ENCODE data around the gene PDE4B. TPM values are rescaled to one million over a fixed set of nuclear protein-coding genes. Genes with fewer than 3 reads are reported as not detected.

The PDE4B gene
- total RNA-seq, 1 experiment from 2014 or later = 1.4 TPM

GRCh38 chr1:66388913-66389312 lies 596.2 kb downstream of the PDE4B start:
- H2AFZ ChIP-seq (ENCODE audit: low read length) = no peak overlapping the region
- H3K4me3 ChIP-seq (ENCODE audit: low read length) = no peak overlapping the region
- ATAC-seq (no peak), DNase-seq (no peak)
- H3K27me3 ChIP-seq (ENCODE audit: low read length) = no peaks in the 10 kb centered on the region
- H3F3A ChIP-seq (ENCODE audit: low read length, unreplicated experiment) = no peaks in the 10 kb centered on the region
- no peaks in the 10 kb centered on the region for H3K9me2 ChIP-seq (replicated peaks; ENCODE audit: low read length)
- no peak overlapping the region for H3K4me2 ChIP-seq (ENCODE audit: low read length)
- TF ChIP-seq CTCF (conservative IDR thresholded peaks at IDR 0.05; ENCODE audit: low read depth, low read length) (no peak), EZH2 (IDR thresholded peaks at IDR 0.05; ENCODE audit: low read length, unreplicated experiment) (no peak), EZH2phosphoT487 (IDR thresholded peaks at IDR 0.05; ENCODE audit: borderline replicate concordance, low read length) (no peak)
- no TSS peak for BruUV-seq (replicated peaks)
- no peak overlapping the region for H3K27ac ChIP-seq (ENCODE audit: low read length)
- H3K4me1 ChIP-seq (ENCODE audit: insufficient read depth, low read length) = no peaks in the 10 kb centered on the region
- ChIA-PET POLR2A (ENCODE audit: unreplicated experiment) (no interaction called here), CTCF (interaction anchor here (0.6 kb wide), 1 partner anchor 58 kb away, joined by 3 read pairs; no protein-coding TSS in a partner anchor)
- intact Hi-C loops (cut with micrococcal nuclease) = no loop called here
- H3K9ac ChIP-seq (ENCODE audit: low read length) = no peak overlapping the region
- no peaks in the 10 kb centered on the region for H3K36me3 ChIP-seq (ENCODE audit: low read depth, low read length)
- no peaks in the 10 kb centered on the region for H3K9me3 ChIP-seq (ENCODE audit: low read length)
- no peaks in the 10 kb centered on the region for H4K20me1 ChIP-seq (ENCODE audit: low read length)
- H3K79me2 ChIP-seq (ENCODE audit: low read length) = no peaks in the 10 kb centered on the region

GRCh38 chr1:66393586-66394287 lies 601.0 kb downstream of the PDE4B start:
- ATAC-seq (no peak), DNase-seq (no peak)
- intact Hi-C loops (cut with micrococcal nuclease) = no loop called here
- H3K4me1 ChIP-seq (ENCODE audit: insufficient read depth, low read length) = no peaks in the 10 kb centered on the region
- no peaks in the 10 kb centered on the region for H3K79me2 ChIP-seq (ENCODE audit: low read length)
- no peaks in the 10 kb centered on the region for H3F3A ChIP-seq (ENCODE audit: low read length, unreplicated experiment)
- H2AFZ ChIP-seq (ENCODE audit: low read length) = no peak overlapping the region
- no peaks in the 10 kb centered on the region for H4K20me1 ChIP-seq (ENCODE audit: low read length)
- BruUV-seq (replicated peaks) = no TSS peak
- H3K4me3 ChIP-seq (ENCODE audit: low read length) = no peak overlapping the region
- CTCF ChIA-PET = no interaction called here
- no peak overlapping the region for H3K4me2 ChIP-seq (ENCODE audit: low read length)
- H3K36me3 ChIP-seq (ENCODE audit: low read depth, low read length) = no peaks in the 10 kb centered on the region
- no peak for TF ChIP-seq EZH2phosphoT487 (IDR thresholded peaks at IDR 0.05; ENCODE audit: borderline replicate concordance, low read length)
- no peak overlapping the region for H3K27ac ChIP-seq (ENCODE audit: low read length)
- H3K9me3 ChIP-seq (ENCODE audit: low read length) = no peaks in the 10 kb centered on the region
- no peaks in the 10 kb centered on the region for H3K9me2 ChIP-seq (replicated peaks; ENCODE audit: low read length)
- POLR2A ChIA-PET (ENCODE audit: unreplicated experiment) = no interaction called here
- H3K27me3 ChIP-seq (ENCODE audit: low read length) = no peaks in the 10 kb centered on the region
- no peak overlapping the region for H3K9ac ChIP-seq (ENCODE audit: low read length)

- TF ChIP-seq EZH2 (IDR thresholded peaks at IDR 0.05; ENCODE audit: low read length, unreplicated experiment) = no peak
- TF ChIP-seq CTCF (conservative IDR thresholded peaks at IDR 0.05; ENCODE audit: low read depth, low read length) = no peak
- TF ChIP-seq EZH2phosphoT487 (IDR thresholded peaks at IDR 0.05; ENCODE audit: borderline replicate concordance, low read length) = no peak
- Histone ChIP-seq H2AFZ (ENCODE audit: low read length) (no peak overlapping the region), H3K27ac (ENCODE audit: low read length) (no peak overlapping the region), H3K9ac (ENCODE audit: low read length) (no peak overlapping the region), H3F3A (ENCODE audit: low read length, unreplicated experiment) (no peaks in the 10 kb centered on the region), H3K27me3 (ENCODE audit: low read length) (no peaks in the 10 kb centered on the region), H3K79me2 (ENCODE audit: low read length) (no peaks in the 10 kb centered on the region), H3K4me2 (ENCODE audit: low read length) (no peak overlapping the region), H4K20me1 (ENCODE audit: low read length) (no peaks in the 10 kb centered on the region), H3K4me3 (ENCODE audit: low read length) (no peak overlapping the region), H3K4me1 (ENCODE audit: insufficient read depth, low read length) (no peaks in the 10 kb centered on the region; the same call in 1 of the 2 replicates), H3K36me3 (ENCODE audit: low read depth, low read length) (no peaks in the 10 kb centered on the region), H3K9me2 (replicated peaks; ENCODE audit: low read length) (no peaks in the 10 kb centered on the region), H3K9me3 (ENCODE audit: low read length) (no peaks in the 10 kb centered on the region)
- BruUV-seq (replicated peaks) = no TSS peak
- ChIA-PET POLR2A (ENCODE audit: unreplicated experiment) (no interaction called here), CTCF (no interaction called here)
- DNase-seq = no peak
- intact Hi-C loops (cut with micrococcal nuclease) = no loop called here
- no peak for ATAC-seq
Observed at GRCh38 chr1:66394603-66395002, 601.9 kb downstream of the PDE4B start.

Measured in PC-3 (cell line).